Neural cell (in vitro differentiated cells): ENCODE results near the gene CGNL1. TPM values are rescaled to one million over a fixed set of nuclear protein-coding genes. Genes with fewer than 3 reads are reported as not detected.

Experiments used
- H2AFZ ChIP-seq: fragments of 200-600, 300-800 bp; sonication (generic), shearing (Covaris generic); 2 replicates; pipeline ENCODE4 v1.6.0; 2014; ENCODE audit warnings: low read depth, mild to moderate bottlenecking, antibody characterized with exemption, low read length, moderate library complexity
- H3F3A ChIP-seq: fragments of 200-600 bp; shearing (Covaris generic); 2 replicates; pipeline ENCODE4 v1.6.1; 2016; ENCODE audit warnings: mild to moderate bottlenecking, moderate library complexity, mixed read lengths, antibody characterized with exemption, low read length; ENCODE audit not compliant: insufficient read depth, poor library complexity, severe bottlenecking
- H3K27ac ChIP-seq: fragments of 200-600, 300-800 bp; sonication (generic), shearing (Covaris generic); 2 replicates; pipeline ENCODE4 v1.5.1; 2014; ENCODE audit warnings: mild to moderate bottlenecking, low read length, moderate library complexity
- H3K27me3 ChIP-seq: fragments of 300-800, 200-600 bp; sonication (generic), shearing (Covaris generic); 2 replicates; pipeline ENCODE4 v1.6.0; 2014; ENCODE audit warnings: mild to moderate bottlenecking, low read depth, low read length, moderate library complexity; ENCODE audit not compliant: insufficient read depth
- H3K36me3 ChIP-seq: fragments of 300-800, 200-600 bp; sonication (generic), shearing (Covaris generic); 2 replicates; pipeline ENCODE4 v1.5.1; 2014; ENCODE audit warnings: mild to moderate bottlenecking, antibody characterized with exemption, low read length, moderate library complexity; ENCODE audit not compliant: insufficient read depth
- H3K4me2 ChIP-seq: fragments of 300-800, 200-600 bp; sonication (generic), shearing (Covaris generic); 2 replicates; pipeline ENCODE4 v1.6.0; 2014; ENCODE audit warnings: mild to moderate bottlenecking, low read length
- H3K4me3 ChIP-seq: fragments of 300-800, 200-600 bp; sonication (generic), shearing (Covaris generic); 2 replicates; pipeline ENCODE4 v1.5.1; 2014; ENCODE audit warnings: mild to moderate bottlenecking, low read length, moderate library complexity
- H3K79me2 ChIP-seq: fragments of 200-600 bp; shearing (Covaris generic); replicated peaks from 2 replicates; pipeline ENCODE4 v1.6.0; 2014; ENCODE audit warnings: mild to moderate bottlenecking, low read length, moderate library complexity; ENCODE audit not compliant: insufficient read depth
- H3K9ac ChIP-seq: fragments of 300-800, 200-600 bp; sonication (generic), shearing (Covaris generic); 2 replicates; pipeline ENCODE4 v1.6.1; 2016; ENCODE audit warnings: mild to moderate bottlenecking, low read length, mixed read lengths
- H3K9me2 ChIP-seq: fragments of 200-600 bp; shearing (Covaris generic); 2 replicates; pipeline ENCODE4 v1.6.1; 2016; ENCODE audit warnings: mild to moderate bottlenecking, low read length, mixed read lengths; ENCODE audit not compliant: insufficient read depth
- H3K9me3 ChIP-seq: fragments of 200-600, 300-800 bp; sonication (generic), shearing (Covaris generic); 2 replicates; pipeline ENCODE4 v1.6.1; 2016; ENCODE audit warnings: mild to moderate bottlenecking, mixed run types, low read length, moderate library complexity, mixed read lengths
- H4K20me1 ChIP-seq: fragments of 200-600 bp; shearing (Covaris generic); 2 replicates; pipeline ENCODE4 v1.6.1; 2016; ENCODE audit warnings: mild to moderate bottlenecking, mixed run types; ENCODE audit not compliant: insufficient read depth
- POLR2AphosphoS5 ChIP-seq: IDR thresholded peaks from 2 replicates; pipeline ENCODE4 v1.6.1; 2012
- RAD21 ChIP-seq: fragments of 450-650 bp; conservative IDR thresholded peaks from 2 replicates; pipeline ENCODE4 v1.6.1; 2014; ENCODE audit warnings: antibody characterized with exemption, mild to moderate bottlenecking, moderate library complexity
- SMC3 ChIP-seq: fragments of 450-650 bp; conservative IDR thresholded peaks from 2 replicates; pipeline ENCODE4 v1.6.1; 2014; ENCODE audit warnings: antibody characterized with exemption, mild to moderate bottlenecking, moderate library complexity; ENCODE audit not compliant: poor library complexity
- polyA minus RNA-seq: library from RNA; depleted of rRNA, polyadenylated mRNA; stranded (reverse); fragments of >200 nt; gene quantifications from 2 replicates; pipeline ENCODE4 v1.2.3, GENCODE V29; 2014
- polyA plus RNA-seq: library from polyadenylated mRNA; depleted of rRNA; stranded (reverse); fragments of >200 nt; gene quantifications from 2 replicates; pipeline ENCODE4 v1.2.3, GENCODE V29; 2014
- TF ChIP-seq, protein P1 (sequence below): fragments of 450-650 bp; IDR thresholded peaks from 2 replicates; pipeline ENCODE4 v1.5.1; 2014; ENCODE audit warnings: antibody characterized with exemption, mild to moderate bottlenecking, moderate library complexity; ENCODE audit not compliant: poor library complexity, severe bottlenecking
- TF ChIP-seq, protein P2 (sequence below): IDR thresholded peaks from 2 replicates; pipeline ENCODE4 v1.6.1; 2012; ENCODE audit warnings: borderline replicate concordance

Gene CGNL1, protein sequence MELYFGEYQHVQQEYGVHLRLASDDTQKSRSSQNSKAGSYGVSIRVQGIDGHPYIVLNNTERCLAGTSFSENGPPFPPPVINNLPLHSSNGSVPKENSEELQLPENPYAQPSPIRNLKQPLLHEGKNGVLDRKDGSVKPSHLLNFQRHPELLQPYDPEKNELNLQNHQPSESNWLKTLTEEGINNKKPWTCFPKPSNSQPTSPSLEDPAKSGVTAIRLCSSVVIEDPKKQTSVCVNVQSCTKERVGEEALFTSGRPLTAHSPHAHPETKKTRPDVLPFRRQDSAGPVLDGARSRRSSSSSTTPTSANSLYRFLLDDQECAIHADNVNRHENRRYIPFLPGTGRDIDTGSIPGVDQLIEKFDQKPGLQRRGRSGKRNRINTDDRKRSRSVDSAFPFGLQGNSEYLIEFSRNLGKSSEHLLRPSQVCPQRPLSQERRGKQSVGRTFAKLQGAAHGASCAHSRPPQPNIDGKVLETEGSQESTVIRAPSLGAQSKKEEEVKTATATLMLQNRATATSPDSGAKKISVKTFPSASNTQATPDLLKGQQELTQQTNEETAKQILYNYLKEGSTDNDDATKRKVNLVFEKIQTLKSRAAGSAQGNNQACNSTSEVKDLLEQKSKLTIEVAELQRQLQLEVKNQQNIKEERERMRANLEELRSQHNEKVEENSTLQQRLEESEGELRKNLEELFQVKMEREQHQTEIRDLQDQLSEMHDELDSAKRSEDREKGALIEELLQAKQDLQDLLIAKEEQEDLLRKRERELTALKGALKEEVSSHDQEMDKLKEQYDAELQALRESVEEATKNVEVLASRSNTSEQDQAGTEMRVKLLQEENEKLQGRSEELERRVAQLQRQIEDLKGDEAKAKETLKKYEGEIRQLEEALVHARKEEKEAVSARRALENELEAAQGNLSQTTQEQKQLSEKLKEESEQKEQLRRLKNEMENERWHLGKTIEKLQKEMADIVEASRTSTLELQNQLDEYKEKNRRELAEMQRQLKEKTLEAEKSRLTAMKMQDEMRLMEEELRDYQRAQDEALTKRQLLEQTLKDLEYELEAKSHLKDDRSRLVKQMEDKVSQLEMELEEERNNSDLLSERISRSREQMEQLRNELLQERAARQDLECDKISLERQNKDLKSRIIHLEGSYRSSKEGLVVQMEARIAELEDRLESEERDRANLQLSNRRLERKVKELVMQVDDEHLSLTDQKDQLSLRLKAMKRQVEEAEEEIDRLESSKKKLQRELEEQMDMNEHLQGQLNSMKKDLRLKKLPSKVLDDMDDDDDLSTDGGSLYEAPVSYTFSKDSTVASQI
- polyA plus RNA-seq (0.26 TPM in 1 of 2 replicates, not detected in the other), polyA minus RNA-seq (0.23 and 0.24 TPM in 2 replicates)

DNA sequence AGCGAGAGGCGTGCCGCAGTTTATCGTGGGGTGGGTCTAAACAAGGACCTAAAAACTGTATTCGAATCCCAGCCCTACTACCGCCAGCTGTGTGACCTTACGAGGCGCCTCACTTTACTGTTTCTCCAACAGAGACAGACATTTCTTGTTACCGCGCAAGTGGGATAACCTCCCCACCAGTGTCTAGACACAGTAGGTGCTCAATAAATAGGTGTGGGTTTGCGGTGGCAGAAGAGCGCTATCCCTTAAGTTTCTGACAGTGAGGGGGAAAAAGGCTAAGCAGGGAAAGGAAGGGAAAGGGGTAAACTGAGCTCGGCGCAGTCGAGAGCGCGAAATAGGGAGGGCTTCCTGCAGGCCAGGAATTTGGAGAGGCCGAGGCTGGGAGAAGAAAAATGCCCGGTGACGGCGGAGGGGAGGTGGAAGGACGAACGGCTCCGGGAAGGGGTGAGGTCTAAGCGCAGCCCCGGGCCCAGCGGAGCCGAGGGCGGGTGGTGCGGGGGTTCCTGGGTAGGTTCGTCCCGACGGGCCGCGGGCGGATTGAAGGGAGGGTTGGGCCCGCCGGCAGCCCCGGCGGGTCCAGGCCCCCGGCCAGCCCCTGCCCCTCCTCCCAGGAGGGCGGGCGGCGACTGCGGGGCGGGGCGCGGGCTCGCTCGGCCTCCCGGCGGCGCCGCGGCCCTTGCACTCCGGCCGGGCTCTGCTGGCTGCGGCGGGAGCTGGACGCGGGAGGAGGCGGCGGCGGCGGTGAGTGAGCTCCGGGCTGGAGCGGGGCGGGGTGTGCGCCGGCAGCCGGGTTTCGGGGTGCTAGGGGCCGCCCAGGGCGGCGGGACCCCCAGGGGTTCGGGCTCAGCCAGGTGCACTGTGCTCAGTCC lies at the start of gene CGNL1:
TSS of gene CGNL1 (plus strand) at position 679 of the 869 bp plus-strand sequence. CDS start 61,495 bp downstream, outside the sequence.
- Histone ChIP-seq H3F3A (no peaks in the 10 kb centered on the region), H3K79me2 (no peaks in the 10 kb centered on the region), H3K27ac (no peak within 1 kb of the TSS), H2AFZ (no peak within 1 kb of the TSS), H3K4me3 (peak within 1 kb of the TSS; percentile 68), H3K27me3 (peaks cover 34% of the 10 kb centered on the region), H3K9me3 (no peaks in the 10 kb centered on the region), H3K36me3 (no peaks in the 10 kb centered on the region), H3K9ac (peak within 1 kb of the TSS; percentile 31), H4K20me1 (no peaks in the 10 kb centered on the region), H3K9me2 (no peaks in the 10 kb centered on the region), H3K4me2 (no peak within 1 kb of the TSS)
- TF ChIP-seq SMC3, result no peak

DNA sequence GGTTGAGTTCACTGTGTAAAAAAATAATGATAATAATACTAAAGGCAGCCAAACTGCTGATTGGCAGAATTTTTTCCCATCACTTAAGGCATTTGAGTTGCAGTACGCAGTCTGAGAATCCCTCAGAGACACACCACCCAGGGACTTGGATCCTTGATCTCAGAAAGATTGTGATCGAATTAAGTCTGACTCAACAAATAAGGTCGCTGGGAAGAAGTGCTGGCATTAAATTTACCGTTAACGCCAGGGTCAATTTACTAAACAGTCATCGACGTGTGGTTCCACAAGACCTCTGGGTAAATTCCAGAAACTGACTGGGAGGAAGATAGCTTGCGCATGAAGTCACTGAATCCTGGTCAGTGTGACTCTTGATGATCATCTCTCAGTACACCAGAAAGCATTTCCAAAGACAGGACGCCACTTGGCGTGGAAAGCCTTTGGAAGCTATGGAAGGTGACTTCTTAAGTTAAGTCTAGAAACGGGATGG lies 48.3 kb upstream of the CGNL1 start:
- Histone ChIP-seq H3K4me2 (no peak overlapping the region), H3K27ac (no peak overlapping the region), H3F3A (no peaks in the 10 kb centered on the region), H3K9me2 (no peaks in the 10 kb centered on the region), H4K20me1 (no peaks in the 10 kb centered on the region), H3K4me3 (no peak overlapping the region), H3K36me3 (no peaks in the 10 kb centered on the region), H3K9me3 (no peaks in the 10 kb centered on the region), H2AFZ (no peak overlapping the region), H3K27me3 (no peaks in the 10 kb centered on the region), H3K9ac (no peak overlapping the region), H3K79me2 (no peaks in the 10 kb centered on the region)
- TF ChIP-seq, protein P1, sequence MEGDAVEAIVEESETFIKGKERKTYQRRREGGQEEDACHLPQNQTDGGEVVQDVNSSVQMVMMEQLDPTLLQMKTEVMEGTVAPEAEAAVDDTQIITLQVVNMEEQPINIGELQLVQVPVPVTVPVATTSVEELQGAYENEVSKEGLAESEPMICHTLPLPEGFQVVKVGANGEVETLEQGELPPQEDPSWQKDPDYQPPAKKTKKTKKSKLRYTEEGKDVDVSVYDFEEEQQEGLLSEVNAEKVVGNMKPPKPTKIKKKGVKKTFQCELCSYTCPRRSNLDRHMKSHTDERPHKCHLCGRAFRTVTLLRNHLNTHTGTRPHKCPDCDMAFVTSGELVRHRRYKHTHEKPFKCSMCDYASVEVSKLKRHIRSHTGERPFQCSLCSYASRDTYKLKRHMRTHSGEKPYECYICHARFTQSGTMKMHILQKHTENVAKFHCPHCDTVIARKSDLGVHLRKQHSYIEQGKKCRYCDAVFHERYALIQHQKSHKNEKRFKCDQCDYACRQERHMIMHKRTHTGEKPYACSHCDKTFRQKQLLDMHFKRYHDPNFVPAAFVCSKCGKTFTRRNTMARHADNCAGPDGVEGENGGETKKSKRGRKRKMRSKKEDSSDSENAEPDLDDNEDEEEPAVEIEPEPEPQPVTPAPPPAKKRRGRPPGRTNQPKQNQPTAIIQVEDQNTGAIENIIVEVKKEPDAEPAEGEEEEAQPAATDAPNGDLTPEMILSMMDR, result no peak
- TF ChIP-seq RAD21 (no peak), POLR2AphosphoS5 (no peak)
- TF ChIP-seq, protein P2, sequence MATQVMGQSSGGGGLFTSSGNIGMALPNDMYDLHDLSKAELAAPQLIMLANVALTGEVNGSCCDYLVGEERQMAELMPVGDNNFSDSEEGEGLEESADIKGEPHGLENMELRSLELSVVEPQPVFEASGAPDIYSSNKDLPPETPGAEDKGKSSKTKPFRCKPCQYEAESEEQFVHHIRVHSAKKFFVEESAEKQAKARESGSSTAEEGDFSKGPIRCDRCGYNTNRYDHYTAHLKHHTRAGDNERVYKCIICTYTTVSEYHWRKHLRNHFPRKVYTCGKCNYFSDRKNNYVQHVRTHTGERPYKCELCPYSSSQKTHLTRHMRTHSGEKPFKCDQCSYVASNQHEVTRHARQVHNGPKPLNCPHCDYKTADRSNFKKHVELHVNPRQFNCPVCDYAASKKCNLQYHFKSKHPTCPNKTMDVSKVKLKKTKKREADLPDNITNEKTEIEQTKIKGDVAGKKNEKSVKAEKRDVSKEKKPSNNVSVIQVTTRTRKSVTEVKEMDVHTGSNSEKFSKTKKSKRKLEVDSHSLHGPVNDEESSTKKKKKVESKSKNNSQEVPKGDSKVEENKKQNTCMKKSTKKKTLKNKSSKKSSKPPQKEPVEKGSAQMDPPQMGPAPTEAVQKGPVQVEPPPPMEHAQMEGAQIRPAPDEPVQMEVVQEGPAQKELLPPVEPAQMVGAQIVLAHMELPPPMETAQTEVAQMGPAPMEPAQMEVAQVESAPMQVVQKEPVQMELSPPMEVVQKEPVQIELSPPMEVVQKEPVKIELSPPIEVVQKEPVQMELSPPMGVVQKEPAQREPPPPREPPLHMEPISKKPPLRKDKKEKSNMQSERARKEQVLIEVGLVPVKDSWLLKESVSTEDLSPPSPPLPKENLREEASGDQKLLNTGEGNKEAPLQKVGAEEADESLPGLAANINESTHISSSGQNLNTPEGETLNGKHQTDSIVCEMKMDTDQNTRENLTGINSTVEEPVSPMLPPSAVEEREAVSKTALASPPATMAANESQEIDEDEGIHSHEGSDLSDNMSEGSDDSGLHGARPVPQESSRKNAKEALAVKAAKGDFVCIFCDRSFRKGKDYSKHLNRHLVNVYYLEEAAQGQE, result no peak
